Neuronal stem cell (in vitro differentiated cells): Measurements from ENCODE around the gene NKX3-2.
A peak's percentile ranks its signal among the peaks of the same experiment; 100 is the strongest.

Experiments used
- DNase-seq: peaks from one replicate; pipeline ENCODE4 v3.0.0-alpha.2; 2013; ENCODE audit warnings: low spot score
- H2AFZ ChIP-seq: one replicate; pipeline ENCODE4 v1.6.1; 2013; ENCODE audit warnings: mild to moderate bottlenecking, low read length, inconsistent platforms
- H2AK5ac ChIP-seq: 2 replicates; pipeline ENCODE4 v1.6.1; 2013; ENCODE audit warnings: low read depth, mild to moderate bottlenecking, inconsistent platforms, low read length, moderate library complexity, mixed read lengths
- H2BK120ac ChIP-seq: 2 replicates; pipeline ENCODE4 v1.6.1; 2013; ENCODE audit warnings: low read depth, mild to moderate bottlenecking, inconsistent platforms, low read length, moderate library complexity, mixed read lengths
- H2BK12ac ChIP-seq: one replicate; pipeline ENCODE4 v1.6.1; 2013; ENCODE audit warnings: low read length, inconsistent platforms
- H2BK15ac ChIP-seq: 2 replicates; pipeline ENCODE4 v1.6.1; 2013; ENCODE audit warnings: mild to moderate bottlenecking, low read length, inconsistent platforms, mixed read lengths
- H2BK5ac ChIP-seq: one replicate; pipeline ENCODE4 v1.6.1; 2013; ENCODE audit warnings: inconsistent platforms, mild to moderate bottlenecking, low read length, moderate library complexity
- H3K14ac ChIP-seq: one replicate; pipeline ENCODE4 v1.6.1; 2013; ENCODE audit warnings: low read length, inconsistent platforms
- H3K18ac ChIP-seq: 2 replicates; pipeline ENCODE4 v1.6.1; 2013; ENCODE audit warnings: low read length, inconsistent platforms
- H3K23ac ChIP-seq: 2 replicates; pipeline ENCODE4 v1.6.1; 2013; ENCODE audit warnings: low read depth, mild to moderate bottlenecking, mixed read lengths, low read length, inconsistent platforms; ENCODE audit not compliant: poor library complexity
- H3K27ac ChIP-seq: replicated peaks from 3 replicates; pipeline ENCODE4 v1.5.1; 2013; ENCODE audit warnings: low read length, inconsistent platforms
- H3K27me3 ChIP-seq, 3 experiments: 2 replicates each; pipeline ENCODE4 v1.6.1; 2013; ENCODE audit warnings: low read length in 3 of 3, mild to moderate bottlenecking in 2 of 3, inconsistent platforms in 1 of 3, low read depth in 1 of 3, mixed read lengths in 1 of 3, moderate library complexity in 1 of 3; ENCODE audit not compliant: control insufficient read depth in 3 of 3, insufficient read depth in 3 of 3
- H3K36me3 ChIP-seq, 2 donors: replicated peaks in 1 of 2; 2 replicates each; pipeline ENCODE4 v1.6.1; 2013; ENCODE audit warnings: low read length in 2 of 2; ENCODE audit not compliant: control insufficient read depth in 2 of 2, insufficient read depth in 2 of 2
- H3K4ac ChIP-seq: 2 replicates; pipeline ENCODE4 v1.6.1; 2013; ENCODE audit warnings: inconsistent platforms, mild to moderate bottlenecking, low read length, moderate library complexity
- H3K4me1 ChIP-seq, 2 donors: 1 replicate in 1 of 2; 2 replicates in 1 of 2; pipeline ENCODE4 v1.6.1; 2013; ENCODE audit warnings: low read length in 2 of 2, low read depth in 1 of 2; ENCODE audit not compliant: control insufficient read depth in 2 of 2, insufficient read depth in 1 of 2
- H3K4me2 ChIP-seq: one replicate; pipeline ENCODE4 v1.6.1; 2013; ENCODE audit warnings: mild to moderate bottlenecking, low read length, inconsistent platforms; ENCODE audit not compliant: insufficient read depth, poor library complexity, severe bottlenecking
- H3K4me3 ChIP-seq, 2 donors: 2 replicates each; pipeline ENCODE4 v1.5.1; 2013; ENCODE audit warnings: low read length in 2 of 2, mild to moderate bottlenecking in 2 of 2, inconsistent platforms in 1 of 2, moderate library complexity in 1 of 2
- H3K79me1 ChIP-seq: one replicate; pipeline ENCODE4 v1.6.1; 2013; ENCODE audit warnings: low read depth, mild to moderate bottlenecking, inconsistent platforms, low read length, moderate library complexity
- H3K9ac ChIP-seq: one replicate; pipeline ENCODE4 v1.6.1; 2013; ENCODE audit warnings: mild to moderate bottlenecking, low read depth, low read length, inconsistent platforms; ENCODE audit not compliant: poor library complexity
- H3K9me3 ChIP-seq, 2 donors: replicated peaks in 1 of 2; 2 replicates each; pipeline versions ENCODE3 to v1.6.1; 2013; ENCODE audit warnings: low read length in 2 of 2, mild to moderate bottlenecking in 2 of 2, inconsistent platforms in 1 of 2, low read depth in 1 of 2, mixed read lengths in 1 of 2, moderate library complexity in 1 of 2; ENCODE audit not compliant: control insufficient read depth in 2 of 2, insufficient read depth in 1 of 2
- H4K8ac ChIP-seq: one replicate; pipeline ENCODE4 v1.6.1; 2013; ENCODE audit warnings: low read depth, mild to moderate bottlenecking, inconsistent platforms, low read length, moderate library complexity
- H4K91ac ChIP-seq: one replicate; pipeline ENCODE4 v1.6.1; 2013; ENCODE audit warnings: low read length, low read depth, mild to moderate bottlenecking, inconsistent platforms; ENCODE audit not compliant: poor library complexity
- WGBS, 2 donors: extraction: QIAGEN DNeasy Blood & Tissue Kit; methylation state at CpG; one replicate each; pipeline ENCODE4 v1.1.7; 2013; ENCODE audit warnings: missing lambda C conversion rate in 2 of 2, mixed read lengths in 1 of 2; ENCODE audit not compliant: insufficient read length in 2 of 2, insufficient replicate concordance in 1 of 2; ENCODE audit errors: extremely low coverage in 2 of 2; 5-methylcytosine and 5-hydroxymethylcytosine counted together

The NKX3-2 gene

DNA sequence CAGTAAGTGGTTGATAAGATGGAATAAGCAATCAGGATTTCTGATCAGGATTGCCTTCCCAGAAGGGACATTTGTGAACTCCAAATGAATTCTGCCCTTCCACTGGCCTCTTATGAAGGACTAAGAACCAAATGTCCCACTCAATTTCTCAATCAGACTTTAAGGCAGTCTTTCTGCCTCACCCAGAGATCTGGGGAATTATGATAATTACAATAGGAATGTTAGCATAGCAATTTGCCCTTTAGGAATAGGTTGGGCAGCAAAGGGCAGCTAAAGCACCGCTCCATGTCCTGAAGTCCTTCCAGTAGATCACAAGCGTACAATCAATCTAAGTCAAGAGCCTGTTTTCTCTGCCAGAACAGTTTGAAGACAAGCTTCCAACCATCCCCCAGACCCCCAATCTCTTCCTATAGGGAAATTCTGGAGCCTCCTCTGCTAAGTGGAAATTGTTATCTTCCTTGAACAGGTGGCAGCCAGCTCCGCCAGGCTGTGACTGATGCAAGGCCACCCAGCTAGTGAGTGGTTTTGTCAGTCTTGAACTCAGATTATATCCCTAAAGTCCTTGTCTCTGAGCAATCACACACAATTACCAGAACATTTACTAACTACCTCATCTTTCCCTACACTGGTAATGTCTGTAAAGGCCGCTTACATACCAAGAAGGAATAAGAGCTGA is 18.6 kb downstream of the NKX3-2 start:
- H3K9ac ChIP-seq, result no peak overlapping the region
- H3K79me1 ChIP-seq, result no peaks in the 10 kb centered on the region
- no peak overlapping the region for H2BK5ac ChIP-seq
- H3K23ac ChIP-seq, result no peak overlapping the region
- H3K4ac ChIP-seq, result no peak overlapping the region
- H2AK5ac ChIP-seq, result no peak overlapping the region
- peaks cover 29 to 30% of the 10 kb centered on the region in 2 donors for H3K9me3 ChIP-seq
- H4K91ac ChIP-seq, result no peak overlapping the region
- H3K4me1 ChIP-seq, result peaks cover 2 to 10% of the 10 kb centered on the region in 2 donors
- no peak overlapping the region for H2AFZ ChIP-seq
- WGBS, 2 donors, result no CpG with 5 or more reads among the region's 4 CpGs
- H3K18ac ChIP-seq, result no peak overlapping the region
- no peak for DNase-seq
- H3K14ac ChIP-seq, result no peak overlapping the region
- no peak overlapping the region for H2BK120ac ChIP-seq
- H3K4me2 ChIP-seq, result no peak overlapping the region
- no peak overlapping the region for H3K27ac ChIP-seq
- no peak overlapping the region for H2BK15ac ChIP-seq
- peaks cover 64 to 97% (median 96%) of the 10 kb centered on the region in 3 experiments for H3K27me3 ChIP-seq
- no peak overlapping the region for H2BK12ac ChIP-seq
- no peaks in the 10 kb centered on the region for H3K36me3 ChIP-seq
- H3K4me3 ChIP-seq, result no peak overlapping the region
- H4K8ac ChIP-seq, result no peak overlapping the region

DNA sequence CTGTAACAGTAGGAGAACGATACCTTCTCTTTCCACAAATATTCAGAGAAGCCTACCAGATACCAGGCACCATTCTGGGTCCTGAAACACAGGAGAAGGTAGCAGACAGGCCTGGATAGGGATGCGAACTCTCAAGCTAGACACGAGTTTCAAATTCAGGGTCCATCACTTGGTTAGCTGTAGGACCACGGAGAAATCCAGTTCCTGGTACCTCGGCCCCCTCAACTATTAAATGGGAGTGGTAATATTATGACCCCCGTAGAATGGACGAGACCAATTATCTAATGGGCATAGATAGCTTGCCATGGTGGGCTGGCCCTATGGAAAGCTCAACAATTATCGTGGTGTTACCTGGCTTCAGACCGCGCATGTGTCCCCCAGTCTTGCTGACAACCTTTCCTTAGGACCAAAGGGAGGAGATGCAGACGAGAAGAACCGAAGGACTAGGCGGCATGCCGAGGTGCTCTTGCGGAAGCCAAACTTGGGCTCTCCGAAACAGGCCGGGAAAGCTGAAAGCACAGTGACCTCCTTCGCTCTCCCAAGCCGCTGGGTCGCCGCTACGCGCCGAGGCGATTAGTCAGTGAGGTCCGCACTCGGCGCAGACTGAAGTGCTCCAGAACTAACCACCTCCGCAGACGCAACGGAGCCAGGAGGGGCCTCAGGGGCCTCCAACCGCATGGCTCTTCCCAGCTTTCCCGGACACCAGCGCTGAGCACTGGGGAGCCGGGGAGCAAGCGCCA is 19.6 kb downstream of the NKX3-2 start:
- Histone ChIP-seq H3K14ac (no peak overlapping the region), H2BK15ac (no peak overlapping the region), H3K23ac (peak overlapping the region; percentile 68), H4K91ac (no peak overlapping the region), H3K9me3 (peaks cover 27 to 30% of the 10 kb centered on the region in 2 donors), H4K8ac (no peak overlapping the region), H3K36me3 (no peaks in the 10 kb centered on the region), H3K4me3 (no peak overlapping the region), H3K4ac (no peak overlapping the region), H3K27me3 (peaks cover 63 to 91% (median 86%) of the 10 kb centered on the region in 3 experiments), H2AK5ac (no peak overlapping the region), H3K9ac (no peak overlapping the region), H3K4me2 (no peak overlapping the region), H3K4me1 (peaks cover 0 to 10% of the 10 kb centered on the region in 2 donors), H3K79me1 (no peaks in the 10 kb centered on the region), H2BK12ac (no peak overlapping the region), H2AFZ (no peak overlapping the region), H3K18ac (peak overlapping the region; percentile 39), H2BK120ac (no peak overlapping the region), H3K27ac (no peak overlapping the region), H2BK5ac (no peak overlapping the region)
- WGBS, 2 donors, result no CpG with 5 or more reads among the region's 36 CpGs
- DNase-seq, result no peak

GRCh38 chr4:13523591-13524503 is 20.5 kb downstream of the NKX3-2 start:
- no peak overlapping the region for H3K4ac ChIP-seq
- H2AFZ ChIP-seq, result no peak overlapping the region
- DNase-seq, result no peak
- no CpG with 5 or more reads among the region's 59 CpGs for WGBS, 2 donors
- H3K23ac ChIP-seq, result peak overlapping the region; percentile 68
- H3K4me3 ChIP-seq, result no peak overlapping the region
- no peak overlapping the region for H3K27ac ChIP-seq
- H2BK120ac ChIP-seq, result no peak overlapping the region
- H2BK15ac ChIP-seq, result peak overlapping the region; percentile 49
- H3K27me3 ChIP-seq, result peaks cover 55 to 82% (median 77%) of the 10 kb centered on the region in 3 experiments
- H3K4me2 ChIP-seq, result no peak overlapping the region
- H3K9me3 ChIP-seq, result peaks cover 22 to 30% of the 10 kb centered on the region in 2 donors
- H2BK12ac ChIP-seq, result no peak overlapping the region
- H2BK5ac ChIP-seq, result no peak overlapping the region
- peak overlapping the region; percentile 94 for H3K14ac ChIP-seq
- H3K36me3 ChIP-seq, result no peaks in the 10 kb centered on the region
- no peaks in the 10 kb centered on the region for H3K79me1 ChIP-seq
- no peak overlapping the region for H4K8ac ChIP-seq
- no peak overlapping the region for H3K9ac ChIP-seq
- no peak overlapping the region for H4K91ac ChIP-seq
- H3K18ac ChIP-seq, result no peak overlapping the region
- H3K4me1 ChIP-seq, result peaks cover 0 to 10% of the 10 kb centered on the region in 2 donors
- H2AK5ac ChIP-seq, result no peak overlapping the region
